Esophagus muscularis mucosa (tissue), 4 donors: ENCODE measurements around the gene DNAI1. TPM values are rescaled to one million over a fixed set of nuclear protein-coding genes. Genes with fewer than 3 reads are reported as not detected.
"Not testable (repeated sequence)": the region's sequence is repeated elsewhere in the genome, so short reads cannot be mapped to it uniquely, and the experiment has no call there.

Experiments
- DNase-seq: peaks from one replicate; pipeline ENCODE4 v3.0.0-alpha.2; 2017; ENCODE audit errors: extremely low spot score
- H3K27ac ChIP-seq, 4 donors: fragments of 200-600 bp; sonication (generic); replicated peaks in 1 of 4; 1 replicate in 3 of 4; 2 replicates in 1 of 4; pipeline ENCODE4 v1.5.1; 2016 to 2019; ENCODE audit warnings: mild to moderate bottlenecking in 1 of 4
- H3K27me3 ChIP-seq, 4 donors: fragments of 200-600 bp; sonication (generic); one replicate each; pipeline versions ENCODE4 v1.5.1 to v1.6.0; 2016 to 2019
- H3K36me3 ChIP-seq, 4 donors: fragments of 200-600 bp; sonication (generic); one replicate each; pipeline ENCODE4 v1.5.1; 2016 to 2019
- H3K4me1 ChIP-seq, 4 donors: fragments of 200-600 bp; sonication (generic); one replicate each; pipeline ENCODE4 v1.5.1; 2016 to 2019
- H3K4me3 ChIP-seq, 4 donors: fragments of 200-600 bp; sonication (generic); 1 replicate in 2 of 4; 2 replicates in 2 of 4; pipeline ENCODE4 v1.5.1; 2016 to 2019; ENCODE audit warnings: mild to moderate bottlenecking in 4 of 4, moderate library complexity in 1 of 4
- H3K9me3 ChIP-seq, 4 donors: fragments of 200-600 bp; sonication (generic); 1 replicate in 3 of 4; 2 replicates in 1 of 4; pipeline ENCODE4 v1.5.1; 2016 to 2019
- EP300 ChIP-seq: sonication (generic); formaldehyde crosslinking; IDR thresholded peaks from one replicate; pipeline ENCODE4 v1.6.1; 2017; ENCODE audit warnings: antibody characterized with exemption
- POLR2A ChIP-seq: fragments of 450-650 bp; IDR thresholded peaks from one replicate; pipeline ENCODE4 v1.6.1; 2017; ENCODE audit warnings: antibody characterized with exemption, moderate library complexity, mild to moderate bottlenecking, low read depth
- POLR2AphosphoS5 ChIP-seq, 2 donors: sonication (generic); formaldehyde crosslinking; IDR thresholded peaks; one replicate each; pipeline ENCODE4 v1.6.1; 2017; ENCODE audit warnings: antibody characterized with exemption in 2 of 2
- WGBS: methylation state at CpG from one replicate; pipeline ENCODE4 v1.1.5; 2018; 5-methylcytosine and 5-hydroxymethylcytosine counted together
- intact Hi-C: fragments of 100-400 bp; cut with DNase I; formaldehyde crosslinking; loops from one replicate; pipeline ENCODE4 v1.15.1; 2023
- total RNA-seq, 4 donors: library from RNA; depleted of rRNA; stranded (reverse); fragments of >200 nt; gene quantifications; one replicate each; pipeline versions ENCODE4 v1.1.0 to v1.2.1, GENCODE V29; 2016
- TF ChIP-seq, protein P1 (sequence below), 3 experiments: fragments of 200-600 bp in 2 of 3; fragments of 450-650 bp in 1 of 3; sonication (generic) in 2 of 3; IDR thresholded peaks; one replicate each; pipeline ENCODE4 v1.5.1; 2017 to 2019; ENCODE audit warnings: antibody characterized with exemption in 3 of 3, mild to moderate bottlenecking in 2 of 3, moderate library complexity in 1 of 3

DNAI1 gene
- total RNA-seq, 4 donors from 2014 or later, result not detected

DNA sequence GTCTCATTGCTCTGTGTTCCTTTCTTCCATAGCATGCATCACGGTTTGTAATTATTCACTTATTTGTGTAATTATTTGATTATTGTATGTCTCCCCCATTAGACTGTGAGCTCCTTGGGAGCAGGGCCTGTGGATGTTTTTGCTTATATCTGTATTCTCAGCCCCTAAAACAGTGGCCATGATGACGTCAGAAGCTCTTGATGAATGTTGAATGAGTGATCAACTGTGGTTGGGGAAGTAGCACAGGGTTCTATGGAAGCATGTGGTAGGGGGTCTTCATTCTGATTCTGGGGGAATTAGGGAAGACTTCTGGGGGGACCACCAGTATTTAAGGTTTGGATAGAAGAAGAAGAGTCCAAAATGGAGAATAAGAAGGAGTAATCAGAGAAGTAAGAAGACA, 6.0 kb downstream of the DNAI1 start:
- H3K4me3 ChIP-seq, result no peak overlapping the region
- H3K36me3 ChIP-seq, result no peaks in the 10 kb centered on the region
- TF ChIP-seq POLR2A, result no peak
- 69% methylated on average over 2 of the region's 2 CpGs for WGBS
- no peak overlapping the region for H3K27ac ChIP-seq
- no peak for DNase-seq
- H3K4me1 ChIP-seq, result peaks cover 0 to 7% (median 4%) of the 10 kb centered on the region in 4 donors
- no peaks in the 10 kb centered on the region for H3K27me3 ChIP-seq
- intact Hi-C loops, result no loop called here
- H3K9me3 ChIP-seq, result no peaks in the 10 kb centered on the region

DNA sequence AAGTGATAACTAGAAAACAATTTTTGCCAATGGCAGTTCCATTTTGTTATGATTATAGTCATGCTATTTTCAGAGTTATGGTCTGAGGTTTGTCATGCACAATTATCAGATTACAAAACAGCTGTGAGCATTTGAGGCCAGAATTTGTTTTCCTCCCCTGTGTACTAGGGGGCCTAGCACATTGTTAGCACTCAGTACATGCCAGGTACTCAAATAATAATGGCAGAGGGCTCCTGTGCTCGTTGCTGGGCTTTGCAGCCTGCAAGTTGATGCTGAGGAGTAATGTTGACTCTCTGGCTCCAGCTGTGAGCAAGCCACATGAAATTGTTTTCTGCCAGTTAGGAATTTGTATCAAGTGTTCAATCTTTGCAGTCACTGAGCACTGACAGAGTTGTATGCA, 6.9 kb downstream of the DNAI1 start:
- TF ChIP-seq EP300 (no peak), POLR2A (no peak), POLR2AphosphoS5 (IDR thresholded peaks at IDR 0.05) (no peak)
- TF ChIP-seq, protein P1, sequence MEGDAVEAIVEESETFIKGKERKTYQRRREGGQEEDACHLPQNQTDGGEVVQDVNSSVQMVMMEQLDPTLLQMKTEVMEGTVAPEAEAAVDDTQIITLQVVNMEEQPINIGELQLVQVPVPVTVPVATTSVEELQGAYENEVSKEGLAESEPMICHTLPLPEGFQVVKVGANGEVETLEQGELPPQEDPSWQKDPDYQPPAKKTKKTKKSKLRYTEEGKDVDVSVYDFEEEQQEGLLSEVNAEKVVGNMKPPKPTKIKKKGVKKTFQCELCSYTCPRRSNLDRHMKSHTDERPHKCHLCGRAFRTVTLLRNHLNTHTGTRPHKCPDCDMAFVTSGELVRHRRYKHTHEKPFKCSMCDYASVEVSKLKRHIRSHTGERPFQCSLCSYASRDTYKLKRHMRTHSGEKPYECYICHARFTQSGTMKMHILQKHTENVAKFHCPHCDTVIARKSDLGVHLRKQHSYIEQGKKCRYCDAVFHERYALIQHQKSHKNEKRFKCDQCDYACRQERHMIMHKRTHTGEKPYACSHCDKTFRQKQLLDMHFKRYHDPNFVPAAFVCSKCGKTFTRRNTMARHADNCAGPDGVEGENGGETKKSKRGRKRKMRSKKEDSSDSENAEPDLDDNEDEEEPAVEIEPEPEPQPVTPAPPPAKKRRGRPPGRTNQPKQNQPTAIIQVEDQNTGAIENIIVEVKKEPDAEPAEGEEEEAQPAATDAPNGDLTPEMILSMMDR (IDR thresholded peaks at IDR 0.05), result no peak
- Histone ChIP-seq H3K27ac (no peak overlapping the region), H3K9me3 (no peaks in the 10 kb centered on the region), H3K27me3 (no peaks in the 10 kb centered on the region), H3K4me1 (peaks cover 0 to 7% (median 4%) of the 10 kb centered on the region in 4 donors), H3K36me3 (no peaks in the 10 kb centered on the region), H3K4me3 (no peak overlapping the region)
- no peak for DNase-seq
- 38% methylated on average over 1 of the region's 1 CpG for WGBS
- intact Hi-C loops, result no loop called here

DNA sequence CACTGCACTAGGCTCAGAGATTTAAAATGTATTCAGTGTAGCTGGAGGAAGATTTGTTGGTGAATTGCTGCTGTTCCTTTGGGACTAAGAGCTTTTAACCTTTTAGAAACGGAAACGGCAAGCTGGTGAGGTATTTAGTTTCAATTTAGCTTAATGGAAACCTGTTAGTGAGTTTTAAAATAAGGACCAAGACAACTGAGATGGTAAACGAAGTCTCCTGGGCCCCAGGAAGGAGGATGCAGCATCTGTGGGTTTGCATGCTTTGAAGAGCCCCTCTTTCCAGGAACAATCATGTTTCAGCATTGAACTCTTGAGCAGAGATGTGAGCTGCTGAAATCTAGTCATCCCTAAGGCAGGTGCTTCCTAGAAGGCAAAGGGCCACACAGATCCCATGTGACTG, 16.5 kb downstream of the DNAI1 start:
- no peak for DNase-seq
- 56% methylated on average over 3 of the region's 3 CpGs for WGBS
- Histone ChIP-seq H3K4me1 (no peaks in the 10 kb centered on the region), H3K36me3 (no peaks in the 10 kb centered on the region), H3K27ac (no peak overlapping the region), H3K9me3 (no peaks in the 10 kb centered on the region), H3K4me3 (no peak overlapping the region), H3K27me3 (peaks cover 0 to 11% (median 0%) of the 10 kb centered on the region in 4 donors)
- no peak for TF ChIP-seq EP300
- no peak for TF ChIP-seq POLR2AphosphoS5 (IDR thresholded peaks at IDR 0.05)
- TF ChIP-seq, protein P1 (IDR thresholded peaks at IDR 0.05), result no peak
- no peak for TF ChIP-seq POLR2A
- intact Hi-C loops, result no loop called here

DNA sequence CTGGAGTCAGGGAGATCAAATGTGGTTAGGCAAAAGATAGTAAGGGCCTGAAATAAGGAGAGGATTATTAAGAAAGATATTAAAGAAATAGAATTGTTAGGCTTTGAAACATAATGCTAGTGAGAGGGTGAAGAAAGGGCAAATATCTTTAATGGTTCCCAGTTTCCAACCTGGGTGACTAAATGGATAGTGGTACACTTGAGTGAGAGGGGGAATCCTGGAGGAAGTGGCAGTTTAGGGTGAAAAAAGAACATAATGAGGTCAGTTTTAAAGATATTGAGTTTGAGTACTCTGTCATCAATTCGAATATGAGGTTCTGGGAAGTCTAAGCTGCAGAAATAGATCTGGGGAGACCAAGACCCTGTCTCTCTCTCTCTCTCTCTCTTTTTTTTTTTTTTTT, 18.9 kb downstream of the DNAI1 start:
- Histone ChIP-seq H3K27me3 (peaks cover 0 to 11% (median 0%) of the 10 kb centered on the region in 4 donors), H3K36me3 (no peaks in the 10 kb centered on the region), H3K27ac (no peak overlapping the region), H3K9me3 (no peaks in the 10 kb centered on the region), H3K4me3 (no peak overlapping the region), H3K4me1 (no peaks in the 10 kb centered on the region)
- intact Hi-C loops, result no loop called here
- no peak for TF ChIP-seq EP300
- TF ChIP-seq, protein P1 (IDR thresholded peaks at IDR 0.05), result no peak
- no peak for DNase-seq
- 88% methylated on average over 1 of the region's 1 CpG for WGBS

DNA sequence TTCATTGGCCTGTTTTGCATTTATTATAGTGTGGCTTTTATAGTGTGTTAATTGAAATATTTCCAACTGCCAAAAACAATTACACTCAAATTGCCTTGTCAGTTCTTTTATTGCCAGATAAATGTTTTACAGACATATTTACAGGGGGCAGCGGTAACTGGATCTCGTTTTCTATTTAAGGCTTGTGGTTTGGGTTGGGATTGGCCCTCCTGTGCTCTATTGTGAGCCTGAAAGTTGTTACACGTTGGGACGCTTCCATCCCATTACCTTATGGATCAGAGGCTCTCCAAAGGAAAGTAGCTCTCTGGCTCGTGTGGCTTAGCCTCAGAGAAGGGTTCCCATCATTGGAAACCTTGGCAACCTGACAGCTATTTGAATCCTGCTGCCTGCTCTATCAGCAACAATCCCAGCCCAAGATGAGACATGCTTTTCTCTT, 20.8 kb downstream of the DNAI1 start:
- peaks cover 0 to 6% (median 0%) of the 10 kb centered on the region in 4 donors for H3K27me3 ChIP-seq
- H3K27ac ChIP-seq, result no peak overlapping the region
- intact Hi-C loops, result no loop called here
- H3K36me3 ChIP-seq, result no peaks in the 10 kb centered on the region
- no peaks in the 10 kb centered on the region for H3K4me1 ChIP-seq
- TF ChIP-seq POLR2AphosphoS5 (IDR thresholded peaks at IDR 0.05) (no peak), EP300 (no peak), POLR2A (no peak)
- TF ChIP-seq, protein P1 (IDR thresholded peaks at IDR 0.05), result no peak
- DNase-seq, result no peak
- WGBS, result 57% methylated on average over 5 of the region's 5 CpGs
- H3K4me3 ChIP-seq, result no peak overlapping the region
- H3K9me3 ChIP-seq, result no peaks in the 10 kb centered on the region

DNA sequence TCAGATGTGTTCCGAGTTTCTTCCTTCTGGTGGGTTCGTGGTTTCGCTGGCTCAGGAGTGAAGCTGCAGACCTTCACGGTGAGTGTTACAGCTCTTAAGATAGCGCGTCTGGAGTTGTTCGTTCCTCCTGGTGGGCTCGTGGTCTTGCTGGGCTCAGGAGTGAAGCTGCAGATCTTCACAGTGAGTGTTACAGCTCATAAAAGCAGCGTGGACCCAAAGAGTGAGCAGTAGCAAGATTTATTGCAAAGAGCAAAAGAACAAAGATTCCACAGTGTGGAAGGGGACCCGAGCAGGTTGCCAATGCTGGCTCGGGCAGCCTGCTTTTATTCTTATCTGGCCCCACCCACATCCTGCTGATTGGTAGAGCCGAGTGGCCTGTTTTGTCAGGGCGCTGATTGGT, 23.0 kb downstream of the DNAI1 start:
- H3K4me1 ChIP-seq, H3K4me3 ChIP-seq, DNase-seq, H3K36me3 ChIP-seq, H3K27ac ChIP-seq, intact Hi-C loops, H3K9me3 ChIP-seq, H3K27me3 ChIP-seq: not testable (repeated sequence)
- WGBS, result 76% methylated on average over 13 of the region's 13 CpGs

DNA sequence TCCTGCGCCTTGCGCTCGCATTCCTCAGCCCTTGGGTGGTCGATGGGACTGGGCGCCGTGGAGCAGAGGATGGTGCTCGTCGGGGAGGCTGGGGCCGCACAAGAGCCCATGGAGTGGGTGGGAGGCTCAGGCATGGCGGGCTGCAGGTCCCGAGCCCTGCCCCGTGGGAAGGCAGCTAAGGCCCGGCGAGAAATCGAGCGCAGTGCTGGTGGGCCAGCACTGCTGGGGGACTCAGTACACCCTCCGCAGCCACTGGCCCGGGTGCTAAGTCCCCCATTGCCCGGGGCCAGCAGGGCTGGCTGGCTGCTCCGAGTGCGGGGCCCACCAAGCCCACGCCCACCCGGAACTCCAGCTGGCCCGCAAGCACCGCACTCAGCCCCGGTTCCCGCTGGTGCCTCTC, 24.1 kb downstream of the DNAI1 start:
- H3K36me3 ChIP-seq, H3K4me1 ChIP-seq, H3K4me3 ChIP-seq, DNase-seq, H3K27me3 ChIP-seq, intact Hi-C loops, H3K27ac ChIP-seq, H3K9me3 ChIP-seq: not testable (repeated sequence)
- WGBS, result 97% methylated on average over 15 of the region's 27 CpGs
